NB4 (cell line): ENCODE data around the gene TRIM16.
"Not testable (repeated sequence)": the region's sequence is repeated elsewhere in the genome, so short reads cannot be mapped to it uniquely, and the experiment has no call there.

Experiments used
- CTCF ChIP-seq: IDR thresholded peaks from one replicate; pipeline ENCODE4 v1.5.1; 2012; ENCODE audit warnings: low read depth, low read length
- MAX ChIP-seq: IDR thresholded peaks from 2 replicates; pipeline ENCODE4 v1.6.1; 2011; ENCODE audit warnings: low read depth, low read length
- MYC ChIP-seq: IDR thresholded peaks from 2 replicates; pipeline ENCODE4 v1.6.1; 2011; ENCODE audit warnings: low read depth, low read length
- POLR2A ChIP-seq: IDR thresholded peaks from 2 replicates; pipeline ENCODE4 v1.6.1; 2011; ENCODE audit warnings: mild to moderate bottlenecking; ENCODE audit not compliant: insufficient read length; ENCODE audit errors: extremely low read depth

- TF ChIP-seq CTCF, POLR2A, MYC, MAX: not testable (repeated sequence)
These were observed 9.5 kb downstream of the TRIM16 start for GRCh38 chr17:15674640-15675039.
